HG03521 (cell line): ENCODE measurements around the gene CRABP2.

Source experiments
- ATAC-seq: cut with Tn5 transposase; IDR thresholded peaks from one replicate; pipeline ENCODE4 v1.9.1; 2021; ENCODE audit warnings: mild to moderate bottlenecking, moderate library complexity; ENCODE audit not compliant: unreplicated experiment

The CRABP2 gene

DNA sequence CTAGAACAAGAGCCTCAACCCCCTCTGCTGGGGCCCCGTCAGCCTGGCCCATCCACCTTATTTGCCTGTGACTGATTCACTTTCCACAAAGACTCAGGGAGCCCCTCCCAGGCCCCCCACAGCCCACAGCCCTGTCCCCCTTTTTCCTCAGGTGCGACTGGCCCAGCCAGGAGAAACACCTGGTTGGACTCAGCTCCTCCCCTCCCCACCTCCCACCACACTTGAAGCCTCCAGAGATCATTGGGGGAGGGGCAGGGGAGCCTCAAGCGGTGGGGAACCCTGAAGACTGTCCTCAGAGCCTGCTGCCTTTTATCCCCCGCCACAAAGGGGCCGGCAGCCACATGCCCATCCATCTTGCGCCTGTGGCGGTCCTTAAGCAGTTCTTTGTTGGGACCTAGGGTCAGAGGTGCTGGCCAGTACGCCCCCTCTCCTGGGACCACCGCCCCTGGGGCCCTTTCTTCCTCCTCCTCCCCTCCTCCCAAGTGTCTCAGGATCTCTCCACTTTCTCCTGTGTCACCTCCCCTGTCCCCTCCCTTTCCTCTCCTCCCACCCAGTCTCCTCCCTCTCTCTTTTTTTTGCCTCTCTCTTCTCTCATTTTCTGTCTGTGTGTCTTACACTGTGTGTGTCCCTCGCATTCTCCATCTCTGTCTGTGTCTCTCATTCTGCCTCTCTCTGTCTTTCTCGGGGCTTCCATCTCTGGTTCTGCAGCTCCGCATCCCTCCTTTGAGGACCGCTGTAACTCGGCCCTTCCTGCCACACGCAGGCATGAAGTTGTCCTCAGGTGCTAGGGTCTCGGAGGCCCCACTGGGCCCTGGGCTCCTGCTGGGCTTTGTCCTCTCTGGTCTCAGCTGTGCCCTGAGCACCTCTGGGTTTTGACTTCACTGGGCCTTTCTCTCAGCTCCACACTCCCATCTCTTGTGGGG, 12.2 kb downstream of the CRABP2 start:
- ATAC-seq: no peak

DNA sequence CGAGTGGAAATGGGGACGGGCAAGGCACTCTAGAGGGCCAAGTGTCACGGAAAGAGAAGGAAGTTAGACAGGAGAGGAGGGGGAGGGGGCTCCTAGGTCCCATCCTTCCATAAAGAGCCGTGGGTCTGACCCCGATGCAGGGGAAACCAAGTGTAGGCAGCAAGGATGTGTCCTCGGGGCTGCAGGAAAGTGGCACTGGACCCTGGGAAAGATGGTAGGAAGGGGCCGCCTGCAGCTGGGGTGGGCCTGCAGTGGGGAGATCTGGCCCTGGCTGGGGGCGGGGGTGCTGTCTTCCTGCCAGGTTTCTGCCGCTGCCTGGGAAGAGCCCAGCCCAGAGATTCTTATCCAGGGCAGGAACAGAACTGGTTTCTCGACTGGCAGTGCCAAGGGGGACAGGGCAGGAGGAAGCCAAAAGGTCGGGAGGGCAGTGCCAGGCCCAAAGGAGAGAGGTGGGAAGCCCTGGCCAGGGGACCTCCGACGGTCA, 12.9 kb downstream of the CRABP2 start:
- ATAC-seq: no peak

DNA sequence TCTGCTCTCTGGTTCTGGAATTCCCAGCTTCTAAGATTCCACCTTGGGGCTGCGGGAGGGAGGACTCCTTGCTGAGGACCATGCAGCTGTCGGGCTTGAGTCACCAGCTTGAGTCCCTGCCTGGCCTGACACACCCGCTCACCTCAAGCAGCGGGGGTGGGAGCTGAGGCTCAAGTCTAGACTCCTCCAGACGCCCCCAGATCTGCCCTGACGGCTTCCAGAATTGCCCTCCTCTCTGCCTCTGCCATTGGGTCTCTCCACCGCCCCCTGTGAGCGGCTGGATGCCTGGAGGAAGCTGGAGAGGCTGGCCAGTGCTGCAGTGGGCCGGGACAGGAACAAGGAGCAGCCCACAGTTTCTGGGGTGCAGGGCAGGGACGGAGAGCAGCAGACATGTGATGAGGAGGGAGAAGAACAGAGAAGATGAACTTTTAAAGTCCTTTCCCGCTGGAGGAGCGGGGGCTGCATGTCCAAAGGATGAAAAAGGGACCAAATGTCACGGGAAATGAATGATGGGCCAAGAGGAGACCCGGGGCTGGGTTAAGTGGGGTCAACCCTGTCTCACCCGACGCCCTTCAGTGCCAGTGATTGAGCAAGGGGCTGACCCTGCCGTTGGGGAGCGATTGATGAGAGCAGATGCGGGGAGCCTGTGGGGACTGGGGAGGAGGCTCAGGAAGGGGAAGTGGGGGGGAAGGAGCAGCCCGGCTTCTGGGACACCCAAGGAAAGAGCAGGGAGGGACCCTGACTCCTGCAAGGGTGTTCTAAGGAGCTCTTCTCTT, 13.5 kb downstream of the CRABP2 start:
- ATAC-seq: no peak

DNA sequence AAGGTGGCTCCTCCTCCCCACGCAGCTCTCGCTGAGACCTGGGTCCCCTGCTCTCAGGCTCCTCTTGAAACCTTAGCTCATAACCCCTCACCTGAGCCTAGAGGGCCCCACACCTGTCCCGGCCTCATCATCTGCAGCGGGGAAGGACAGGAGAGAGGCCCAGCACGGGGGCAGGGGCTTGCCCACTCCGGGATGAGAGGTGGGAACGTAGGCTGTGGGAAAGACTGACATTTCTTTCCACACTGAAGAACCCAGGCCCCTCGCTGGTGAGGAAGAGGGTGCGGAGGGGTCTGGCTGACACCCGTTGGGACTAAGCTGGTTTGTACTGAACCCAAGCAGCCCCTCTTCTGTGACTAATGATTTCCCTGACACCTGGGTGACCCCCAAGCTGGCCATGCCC, 14.2 kb downstream of the CRABP2 start:
- no peak for ATAC-seq

DNA sequence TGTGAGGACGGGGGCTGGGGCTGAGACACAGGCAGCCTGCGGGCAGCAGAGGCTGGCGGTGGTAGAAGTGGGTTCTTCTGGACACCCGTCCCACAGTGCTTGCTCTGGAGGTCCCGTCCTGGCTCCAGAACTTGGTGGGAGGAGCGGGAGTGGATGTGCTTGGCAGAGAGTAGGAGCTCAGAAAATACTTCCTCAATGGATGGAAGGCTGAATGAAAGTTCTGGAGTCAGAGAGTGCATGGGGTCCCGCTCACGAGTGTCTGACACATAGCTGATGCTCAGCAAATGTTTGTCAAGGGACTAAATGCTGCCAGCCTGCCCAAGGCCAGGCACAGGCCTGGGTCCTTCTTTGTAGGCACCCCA, 14.7 kb downstream of the CRABP2 start:
- ATAC-seq: no peak

DNA sequence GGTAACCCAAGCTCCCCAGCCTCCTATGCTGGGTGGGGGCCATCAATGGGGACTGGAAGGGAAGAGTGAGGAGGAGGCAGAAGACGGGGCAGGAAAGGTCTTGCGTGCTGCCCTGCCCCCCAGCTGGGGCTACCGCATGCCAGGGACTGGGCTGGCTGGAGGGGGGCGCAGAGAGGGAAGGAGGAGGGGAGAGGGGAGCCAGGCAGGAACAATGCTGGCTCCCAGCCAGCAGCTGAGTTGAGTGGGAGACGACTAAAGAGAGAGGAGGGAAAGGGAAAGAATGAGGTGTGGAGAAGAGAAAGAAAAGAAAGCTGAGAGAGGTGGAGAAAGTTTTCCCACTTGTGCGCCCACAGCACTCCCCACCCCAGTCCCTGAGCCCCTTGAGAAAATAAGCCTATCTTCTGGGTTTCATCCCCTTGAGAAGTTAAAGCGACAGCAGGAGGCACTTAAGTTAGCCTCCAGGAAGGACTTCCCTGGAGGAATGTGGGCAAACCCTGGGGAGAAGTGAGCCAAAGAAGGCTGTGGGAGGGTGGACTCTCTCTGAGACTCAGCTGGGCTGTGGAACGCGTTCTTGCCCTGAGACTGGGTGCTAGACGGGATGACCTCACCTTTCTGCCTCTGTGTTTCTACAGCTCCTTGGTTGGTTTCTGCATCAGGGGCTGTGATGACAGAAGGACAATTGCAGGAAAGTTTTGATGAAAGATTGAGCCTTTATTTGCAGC, 15.3 kb downstream of the CRABP2 start:
- no peak for ATAC-seq

DNA sequence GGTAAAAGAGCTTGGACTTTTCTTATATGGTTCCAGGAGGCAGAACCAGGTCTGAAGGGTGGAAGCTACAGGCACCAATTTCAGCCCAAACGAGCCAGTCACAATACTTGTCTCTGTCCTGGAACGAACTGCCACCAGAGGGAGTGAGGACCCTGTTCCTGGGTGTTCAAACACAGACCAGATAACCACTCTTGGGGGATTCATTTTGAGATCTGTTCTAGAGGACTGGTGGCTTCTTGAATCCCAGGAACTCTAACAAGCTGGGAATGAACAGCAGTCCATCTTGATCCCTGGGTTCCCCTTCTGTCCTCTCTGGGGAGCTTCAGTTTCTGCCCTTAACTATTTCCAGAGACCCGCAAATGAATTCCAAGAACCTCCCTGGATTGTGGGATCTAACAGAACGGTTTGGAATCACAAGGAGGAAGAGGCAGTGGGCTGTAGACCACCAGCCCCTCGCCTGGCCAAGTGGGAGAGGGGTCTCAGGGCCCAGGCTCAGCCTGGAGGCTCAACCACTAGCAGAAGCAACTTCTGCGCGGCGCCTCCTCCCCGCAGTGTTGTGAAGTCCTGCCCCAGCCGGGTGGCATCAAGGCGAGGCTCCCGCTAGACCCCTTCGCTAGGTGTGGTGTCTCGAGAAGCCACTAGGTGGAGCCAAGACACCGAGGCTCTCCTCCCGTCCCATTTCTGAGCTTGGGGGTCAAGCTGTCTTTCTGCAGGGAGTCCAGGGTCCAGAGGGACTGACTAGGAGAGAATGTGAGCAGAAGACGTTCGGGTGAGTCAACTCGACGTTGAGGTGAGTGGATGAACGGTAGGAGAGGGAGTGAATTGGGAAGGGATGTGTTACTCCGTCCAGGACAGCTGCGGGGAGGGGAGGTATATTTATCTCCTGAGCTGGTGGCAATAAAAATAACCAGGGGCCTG, 16.1 kb downstream of the CRABP2 start:
- ATAC-seq: peak; percentile 61

DNA sequence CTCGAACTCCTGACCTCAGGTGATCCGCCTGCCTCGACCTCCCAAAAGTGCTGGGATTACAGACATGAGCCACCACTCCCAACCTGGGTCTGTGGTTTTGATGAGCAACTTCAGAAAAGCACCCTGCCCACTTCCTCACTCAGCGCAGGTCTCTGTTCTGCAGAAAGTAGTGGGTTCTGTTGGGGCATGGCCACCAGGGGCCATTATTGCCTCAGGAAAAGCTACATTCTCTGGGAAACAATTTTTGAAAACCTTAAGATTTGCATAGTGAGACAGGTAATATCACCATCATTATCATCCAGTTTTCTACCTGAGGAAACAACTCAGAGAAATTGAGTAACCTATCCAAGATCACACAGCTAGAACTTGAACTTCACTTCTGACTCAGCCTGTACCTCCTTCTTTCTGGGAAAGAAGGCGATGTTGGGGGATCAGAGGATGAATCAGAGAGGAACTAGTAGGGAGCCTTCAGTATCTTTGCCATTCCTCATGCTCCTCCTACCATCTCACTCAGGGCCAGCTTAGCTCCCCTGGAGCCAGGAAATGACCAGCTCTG, 21.1 kb downstream of the CRABP2 start:
- no peak for ATAC-seq

DNA sequence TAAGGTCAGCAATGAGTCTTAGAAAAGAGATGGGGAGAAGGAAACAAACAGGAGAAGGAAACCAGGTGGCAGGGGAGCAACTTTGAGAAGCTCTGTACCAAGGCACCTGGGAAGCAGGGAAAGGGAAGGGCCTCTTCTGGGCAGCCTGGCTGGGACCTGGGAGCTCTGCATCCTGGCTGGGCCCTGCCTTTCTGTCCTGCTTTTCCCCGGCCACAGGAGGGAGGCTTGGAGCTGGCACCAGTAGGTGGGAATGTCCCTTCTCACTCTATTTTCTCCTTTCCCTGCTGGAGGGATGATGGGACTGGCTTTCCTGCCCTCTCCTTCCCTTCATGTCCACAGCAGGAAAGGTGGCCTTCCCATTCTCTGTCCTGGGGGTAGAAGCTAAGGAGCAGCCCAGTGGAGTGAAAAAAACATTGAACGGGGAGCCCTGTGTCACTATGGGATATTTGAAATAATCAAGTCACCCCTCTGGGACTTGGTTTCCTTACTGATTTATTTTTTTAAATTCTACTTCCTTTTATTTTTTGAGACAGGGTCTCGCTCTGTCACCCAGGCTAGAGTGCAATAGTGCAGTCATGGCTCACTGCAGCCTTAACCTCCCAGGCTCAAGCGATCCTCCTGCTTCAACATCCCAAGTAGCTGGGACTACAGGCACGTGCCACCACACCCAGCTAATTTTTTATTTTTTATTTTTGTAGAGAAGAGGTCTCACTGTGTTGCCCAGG, 23.1 kb downstream of the CRABP2 start:
- no peak for ATAC-seq

DNA sequence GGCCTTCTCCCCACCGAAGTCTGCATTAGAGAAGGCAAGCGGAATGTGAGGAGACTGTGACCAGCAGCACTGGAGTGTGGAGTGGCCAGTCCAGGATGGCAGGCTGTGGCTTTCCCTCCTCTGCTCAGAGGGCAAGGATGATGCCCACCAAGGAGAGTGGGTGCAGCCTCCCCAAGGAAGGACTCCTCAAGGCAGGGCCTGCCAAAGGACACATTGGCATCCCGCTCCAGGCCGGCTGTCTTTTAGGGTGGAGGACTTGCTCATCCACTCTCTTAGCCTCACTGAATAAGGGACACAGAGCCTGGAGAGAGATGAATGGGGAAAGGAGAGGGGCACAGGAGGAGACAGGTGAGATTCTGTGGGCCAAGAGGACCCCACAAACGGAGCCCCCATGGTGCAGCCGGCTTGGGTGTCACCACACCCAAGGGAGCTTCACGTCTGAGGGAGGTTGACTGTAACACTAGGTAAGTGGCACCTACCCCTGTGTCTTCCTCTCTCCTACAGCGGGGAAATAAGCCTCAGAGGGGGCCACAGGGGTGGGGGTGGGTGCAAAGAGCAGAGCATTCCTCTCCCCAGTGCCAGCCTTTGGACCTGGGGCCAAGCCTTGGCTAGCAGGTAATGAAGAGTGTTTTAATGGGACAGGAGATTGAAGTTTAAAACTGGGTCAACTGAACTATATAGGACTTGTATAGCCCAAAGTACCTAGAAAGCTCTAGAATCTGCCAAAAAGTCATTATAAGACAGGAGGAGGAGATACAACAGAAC, 24.0 kb downstream of the CRABP2 start:
- no peak for ATAC-seq

DNA sequence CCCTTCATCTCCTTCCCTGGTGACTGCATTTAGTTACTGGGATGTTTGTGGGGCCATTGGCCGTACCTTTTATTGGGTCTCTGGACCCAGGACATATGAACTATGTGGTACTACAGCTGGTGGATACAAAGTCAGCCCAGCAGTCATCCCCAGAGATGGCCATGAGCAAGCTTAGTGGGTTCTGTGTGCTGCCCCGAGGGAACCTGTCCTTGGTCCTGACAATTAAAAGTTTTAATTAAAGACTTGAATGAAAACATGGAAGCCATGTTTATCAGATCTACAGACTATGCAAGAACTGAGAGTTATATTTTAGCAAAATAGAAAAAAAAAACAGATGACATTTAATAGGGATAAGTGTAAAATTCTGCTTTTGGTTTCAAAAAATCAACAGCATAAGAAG, 25.3 kb downstream of the CRABP2 start:
- ATAC-seq: no peak

DNA sequence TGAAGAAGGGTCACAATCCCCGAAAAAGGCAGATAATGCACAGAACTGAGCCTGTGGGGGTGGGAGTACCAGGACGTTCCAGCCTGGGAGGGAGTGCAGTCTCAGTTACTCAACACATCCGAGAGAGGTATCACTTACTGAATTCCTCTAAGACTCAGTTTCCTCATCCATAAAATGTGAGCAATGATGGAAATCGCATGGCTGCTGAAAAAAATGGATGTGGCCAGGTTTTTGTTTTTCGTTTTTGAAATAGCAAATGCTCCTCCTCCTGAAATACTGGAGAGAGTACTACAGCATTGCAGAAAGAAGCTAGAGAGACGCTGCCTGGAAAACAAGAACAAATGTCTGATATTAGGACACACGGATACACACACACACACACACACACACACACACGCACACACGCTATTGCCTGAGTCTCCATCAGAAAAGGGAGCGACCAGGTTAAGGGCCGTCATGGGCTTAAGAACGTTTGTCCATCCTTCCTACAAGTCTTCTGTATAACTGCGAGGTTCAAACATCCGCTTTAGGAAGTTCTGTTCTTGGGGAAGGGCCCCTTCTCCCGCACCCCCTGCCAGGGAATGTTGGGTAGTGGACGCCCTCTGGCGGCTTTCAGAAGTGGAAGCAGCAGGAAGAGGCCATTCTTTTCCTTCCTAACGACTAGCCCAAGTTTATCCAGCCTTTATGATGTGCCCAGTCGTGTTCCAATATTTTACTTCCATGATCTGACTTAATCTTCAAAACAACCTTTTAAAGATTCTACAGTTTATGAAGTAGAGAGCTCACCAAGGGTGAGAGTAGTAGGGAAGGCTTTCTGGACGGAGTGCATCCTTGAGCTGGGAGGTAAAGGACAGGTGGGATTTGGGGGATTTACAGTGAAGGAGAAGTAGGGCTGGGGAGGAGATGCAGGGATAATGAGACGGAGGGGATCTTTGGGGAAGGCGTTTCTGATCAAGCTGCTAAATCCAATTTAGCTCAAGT, 27.5 kb downstream of the CRABP2 start:
- ATAC-seq: no peak

DNA sequence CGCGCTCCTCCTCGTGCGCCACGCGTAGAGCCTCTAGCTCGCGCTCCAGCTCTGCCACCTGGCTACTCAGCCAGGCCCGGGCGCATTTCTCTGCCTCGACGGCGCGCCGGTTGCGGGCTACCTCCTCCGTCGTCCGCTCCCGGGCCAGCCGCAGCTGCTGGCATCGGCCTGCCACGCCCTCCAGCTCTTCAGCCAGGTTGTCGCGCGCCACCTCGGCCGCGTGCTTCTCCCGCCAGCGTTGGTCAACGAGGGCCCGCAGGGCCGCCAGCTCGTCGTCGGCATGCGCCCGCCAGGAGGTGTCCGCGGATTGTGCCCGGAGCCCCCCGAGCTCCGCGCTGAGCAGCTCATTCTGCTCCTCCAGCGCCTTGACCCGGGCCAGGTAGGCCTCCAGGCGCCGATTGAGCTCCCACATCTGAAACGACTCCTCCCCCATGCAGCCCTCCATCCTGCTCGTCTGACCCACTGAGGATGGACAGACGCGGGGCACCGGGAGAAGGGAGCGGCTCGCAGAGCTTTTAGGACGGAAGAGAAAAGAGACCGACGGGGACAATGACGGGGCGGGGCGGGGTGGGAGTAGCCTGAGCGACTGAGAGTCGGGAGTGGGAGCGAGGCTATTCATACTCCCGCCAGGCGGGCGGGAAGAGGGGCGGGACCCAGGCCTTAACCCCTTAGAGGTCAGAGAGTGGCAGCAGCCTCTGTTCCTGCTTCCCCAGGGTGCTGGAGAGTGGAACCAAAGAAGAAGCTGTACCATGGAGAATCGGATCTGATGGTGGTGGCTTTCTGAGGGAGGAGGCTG, 28.4 kb downstream of the CRABP2 start, which contains the start of gene NES:
NES (minus strand) TSS at position 588 of the 796 bp plus-strand sequence; CDS start at position 445, 143 bp downstream.
- ATAC-seq: no peak

DNA sequence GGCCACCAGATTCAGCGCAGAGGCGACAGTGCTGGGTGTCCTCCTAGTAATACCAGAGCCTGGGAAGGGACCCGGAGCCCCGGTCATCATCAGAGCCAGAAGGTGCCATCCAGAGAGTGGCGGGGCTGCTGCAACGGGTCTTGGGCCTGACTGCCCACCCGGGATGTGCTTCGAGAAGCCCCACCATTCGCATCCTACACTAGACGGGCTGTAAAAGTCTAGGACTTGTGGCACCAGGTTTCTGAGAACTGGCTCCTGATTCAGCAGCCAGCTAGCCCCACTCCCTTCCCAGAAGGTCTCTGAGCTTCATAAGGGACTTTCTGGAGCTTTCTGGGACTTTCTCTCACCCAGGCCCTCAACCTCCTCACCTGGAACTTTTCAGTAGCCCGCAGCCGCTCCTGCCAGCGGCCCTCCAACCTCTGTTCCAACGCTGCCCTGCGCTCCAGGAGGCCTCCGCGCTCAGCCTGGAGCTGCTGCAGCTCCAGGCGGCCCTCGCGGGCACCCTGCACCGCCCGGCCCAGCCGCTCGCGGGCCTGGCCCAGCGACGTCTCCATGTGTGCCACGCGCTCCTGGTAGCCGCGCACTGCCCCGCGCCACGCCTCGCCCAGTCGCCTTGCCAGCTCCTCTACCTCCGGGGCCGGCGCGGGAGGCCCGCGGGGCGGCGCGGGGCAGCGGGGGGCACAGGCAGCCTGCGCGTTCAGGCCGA, 29.1 kb downstream of the CRABP2 start:
- no peak for ATAC-seq

DNA sequence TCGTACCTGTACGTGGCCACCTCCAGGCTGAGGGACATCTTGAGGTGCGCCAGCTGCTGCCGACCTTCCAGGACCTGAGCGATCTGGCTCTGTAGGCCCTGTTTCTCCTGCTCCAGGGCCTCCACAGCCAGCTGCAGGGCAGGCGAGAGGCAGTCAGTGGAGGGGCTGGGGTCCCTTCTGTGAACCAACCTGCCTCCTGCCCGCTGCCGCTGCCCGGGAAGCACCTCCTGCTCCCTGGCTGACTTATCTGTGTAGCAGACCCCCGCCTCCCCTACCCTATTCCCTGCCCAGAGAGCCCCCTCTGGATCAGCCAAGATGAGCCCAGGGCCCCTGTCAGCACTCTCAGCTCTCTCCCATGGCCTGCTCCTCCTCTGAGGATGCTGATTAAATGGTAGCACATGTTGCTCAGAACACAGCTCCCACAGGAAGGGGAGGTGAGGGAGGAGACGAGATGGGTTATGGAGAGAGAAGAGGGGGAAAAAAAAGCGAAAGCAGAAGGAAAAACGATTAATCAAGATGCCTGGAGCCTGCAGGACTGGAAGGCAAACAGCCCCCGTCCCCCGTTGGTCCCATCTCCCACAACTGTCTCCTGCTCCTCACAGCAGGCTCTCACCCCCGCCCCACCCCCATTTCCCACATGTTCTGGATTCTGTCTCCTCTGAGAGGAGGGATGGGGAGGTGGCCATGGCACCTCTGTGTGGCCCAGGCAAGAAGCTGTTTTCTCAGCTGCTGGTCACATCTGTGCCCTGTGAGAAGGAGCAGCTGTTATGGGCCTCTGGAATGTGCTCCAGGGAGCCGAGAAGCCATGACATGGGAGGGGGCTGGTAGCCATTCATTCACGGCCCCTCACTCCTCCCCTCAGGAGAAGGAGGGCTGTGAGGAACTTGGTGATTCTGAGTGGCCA, 29.9 kb downstream of the CRABP2 start:
- no peak for ATAC-seq
